BLaER1 treated with 17β-estradiol and CSF1 and Interleukin-3, amounts not matched to agents 10 nM and 100 nM (cell line): ENCODE data around the gene VPS35L.
A peak's percentile ranks its signal among the peaks of the same experiment; 100 is the strongest.

ENCODE experiments used
- H3K27ac ChIP-seq, 11 experiments: shearing (Covaris generic); formaldehyde crosslinking; 2 replicates each; pipeline ENCODE4 v1.8.1; 2022
- H3K27me3 ChIP-seq, 11 experiments: shearing (Covaris generic); formaldehyde crosslinking; 2 replicates each; pipeline ENCODE4 v1.8.1; 2022
- H3K36me3 ChIP-seq, 11 experiments: shearing (Covaris generic); formaldehyde crosslinking; 2 replicates each; pipeline ENCODE4 v1.8.1; 2022
- H3K4me1 ChIP-seq, 10 experiments: shearing (Covaris generic); formaldehyde crosslinking; 2 replicates each; pipeline ENCODE4 v1.8.1; 2022
- H3K4me2 ChIP-seq, 11 experiments: shearing (Covaris generic); formaldehyde crosslinking; 2 replicates each; pipeline ENCODE4 v1.8.1; 2022
- H3K4me3 ChIP-seq, 10 experiments: shearing (Covaris generic); formaldehyde crosslinking; 2 replicates each; pipeline ENCODE4 v1.8.1; 2022
- H3K9ac ChIP-seq, 11 experiments: shearing (Covaris generic); formaldehyde crosslinking; 2 replicates each; pipeline ENCODE4 v1.8.1; 2022
- H3K9me3 ChIP-seq, 11 experiments: shearing (Covaris generic); formaldehyde crosslinking; replicated peaks in 1 of 11; 2 replicates each; pipeline ENCODE4 v1.8.1; 2022
- H4K20me1 ChIP-seq, 11 experiments: shearing (Covaris generic); formaldehyde crosslinking; 2 replicates each; pipeline ENCODE4 v1.8.1; 2022
- Cebpa-rat ChIP-seq, 11 experiments: shearing (Covaris generic); IDR thresholded peaks; 2 replicates each; pipeline ENCODE4 v1.8.1; 2022

Gene VPS35L, protein sequence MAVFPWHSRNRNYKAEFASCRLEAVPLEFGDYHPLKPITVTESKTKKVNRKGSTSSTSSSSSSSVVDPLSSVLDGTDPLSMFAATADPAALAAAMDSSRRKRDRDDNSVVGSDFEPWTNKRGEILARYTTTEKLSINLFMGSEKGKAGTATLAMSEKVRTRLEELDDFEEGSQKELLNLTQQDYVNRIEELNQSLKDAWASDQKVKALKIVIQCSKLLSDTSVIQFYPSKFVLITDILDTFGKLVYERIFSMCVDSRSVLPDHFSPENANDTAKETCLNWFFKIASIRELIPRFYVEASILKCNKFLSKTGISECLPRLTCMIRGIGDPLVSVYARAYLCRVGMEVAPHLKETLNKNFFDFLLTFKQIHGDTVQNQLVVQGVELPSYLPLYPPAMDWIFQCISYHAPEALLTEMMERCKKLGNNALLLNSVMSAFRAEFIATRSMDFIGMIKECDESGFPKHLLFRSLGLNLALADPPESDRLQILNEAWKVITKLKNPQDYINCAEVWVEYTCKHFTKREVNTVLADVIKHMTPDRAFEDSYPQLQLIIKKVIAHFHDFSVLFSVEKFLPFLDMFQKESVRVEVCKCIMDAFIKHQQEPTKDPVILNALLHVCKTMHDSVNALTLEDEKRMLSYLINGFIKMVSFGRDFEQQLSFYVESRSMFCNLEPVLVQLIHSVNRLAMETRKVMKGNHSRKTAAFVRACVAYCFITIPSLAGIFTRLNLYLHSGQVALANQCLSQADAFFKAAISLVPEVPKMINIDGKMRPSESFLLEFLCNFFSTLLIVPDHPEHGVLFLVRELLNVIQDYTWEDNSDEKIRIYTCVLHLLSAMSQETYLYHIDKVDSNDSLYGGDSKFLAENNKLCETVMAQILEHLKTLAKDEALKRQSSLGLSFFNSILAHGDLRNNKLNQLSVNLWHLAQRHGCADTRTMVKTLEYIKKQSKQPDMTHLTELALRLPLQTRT

DNA sequence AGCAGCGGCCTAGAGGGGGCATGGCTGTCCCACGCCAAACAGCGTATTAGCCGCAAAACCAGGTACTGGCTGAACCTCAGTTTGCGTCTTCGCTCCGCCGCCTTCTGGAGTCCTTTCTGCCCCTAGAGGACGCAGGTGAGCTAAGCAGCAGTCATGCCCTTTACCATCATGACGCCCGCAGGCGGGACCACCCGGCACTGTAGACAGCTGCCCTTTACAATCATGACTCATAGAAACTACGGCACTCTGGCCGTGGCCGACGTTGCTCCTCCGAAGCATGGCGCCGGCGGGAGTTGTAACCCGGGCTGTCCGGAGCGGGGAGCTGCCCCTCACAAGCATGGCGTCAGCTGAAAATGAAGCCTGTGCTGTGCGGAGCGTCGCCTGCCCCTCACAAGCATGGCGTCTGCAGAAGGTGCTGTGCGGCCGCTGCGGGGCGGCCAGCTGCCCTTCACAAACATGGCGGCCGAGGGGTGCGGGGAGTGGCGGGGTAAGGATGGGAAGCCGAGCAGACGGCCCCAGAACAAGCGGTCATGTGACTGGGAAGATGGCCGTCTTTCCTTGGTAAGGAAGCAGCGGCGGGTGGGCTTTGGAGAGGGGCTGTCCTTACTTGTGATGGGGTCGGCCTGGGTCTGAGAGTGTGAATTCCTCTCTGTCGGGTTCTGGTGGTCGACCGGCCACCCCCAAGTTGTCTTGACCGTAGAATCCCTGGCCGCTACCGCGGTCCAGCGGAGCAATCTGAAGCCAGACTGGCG is at the start of gene VPS35L:
VPS35L (plus strand) TSS at position 518 of the 752 bp plus-strand sequence; CDS start at position 545, 27 bp downstream.
- Histone ChIP-seq H3K27me3 (peaks cover 0 to 4% (median 0%) of the 10 kb centered on the region in 11 experiments; a peak in 1 of 22 replicates), H3K4me2 (peak within 1 kb of the TSS; percentile 68 to 90 (median 84)), H4K20me1 (peaks cover 0 to 4% (median 0%) of the 10 kb centered on the region in 11 experiments; a peak in 2 of 22 replicates), H3K9ac (peak within 1 kb of the TSS; percentile 77 to 95 (median 85)), H3K9me3 (0 out of 22 replicates have a peak, but pooled peaks cover 0 to 10% (median 0%) of the 10 kb centered on the region in 11 experiments), H3K27ac (peak within 1 kb of the TSS; percentile 78 to 95 (median 85)), H3K4me3 (peak within 1 kb of the TSS; percentile 59 to 77 (median 68)), H3K36me3 (peaks cover 14 to 40% (median 25%) of the 10 kb centered on the region in 11 experiments; a peak in 21 of 22 replicates), H3K4me1 (peaks cover 7 to 26% (median 10%) of the 10 kb centered on the region in 10 experiments; a peak in 18 of 20 replicates)
- no peak for TF ChIP-seq Cebpa-rat (IDR thresholded peaks at IDR 0.05)

DNA sequence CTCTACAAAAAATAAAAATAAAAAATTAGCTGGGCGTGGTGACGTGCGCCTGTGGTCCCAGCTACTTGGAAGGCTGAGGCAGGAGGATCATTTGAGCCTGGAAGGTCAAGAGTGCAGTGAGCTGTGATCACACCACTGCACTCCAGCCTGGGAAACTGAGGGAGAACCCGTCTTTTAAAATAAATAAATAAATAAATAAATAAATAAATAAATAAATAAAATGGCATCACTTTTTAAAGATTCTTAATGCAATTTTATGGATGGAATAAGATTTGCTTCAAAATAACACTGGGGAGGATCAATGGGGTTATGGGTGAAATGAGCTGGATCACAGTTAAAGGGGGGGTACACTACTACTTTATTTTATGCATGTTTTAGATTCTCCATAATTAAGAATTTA is 48.5 kb upstream of the VPS35L start:
- H3K27ac ChIP-seq: no peak overlapping the region
- peaks cover 0 to 44% (median 3%) of the 10 kb centered on the region in 10 experiments; a peak in 10 of 20 replicates for H3K4me1 ChIP-seq
- peaks cover 85 to 100% (median 92%) of the 10 kb centered on the region in 11 experiments for H3K36me3 ChIP-seq
- no peak for TF ChIP-seq Cebpa-rat (IDR thresholded peaks at IDR 0.05)
- peaks cover 0 to 3% (median 0%) of the 10 kb centered on the region in 11 experiments; a peak in 1 of 22 replicates for H3K9me3 ChIP-seq
- H3K4me2 ChIP-seq: no peak overlapping the region
- no peak overlapping the region for H3K9ac ChIP-seq
- peaks cover 0 to 12% (median 0%) of the 10 kb centered on the region in 11 experiments; a peak in 4 of 22 replicates for H4K20me1 ChIP-seq
- H3K4me3 ChIP-seq: no peak overlapping the region
- no peaks in the 10 kb centered on the region for H3K27me3 ChIP-seq

DNA sequence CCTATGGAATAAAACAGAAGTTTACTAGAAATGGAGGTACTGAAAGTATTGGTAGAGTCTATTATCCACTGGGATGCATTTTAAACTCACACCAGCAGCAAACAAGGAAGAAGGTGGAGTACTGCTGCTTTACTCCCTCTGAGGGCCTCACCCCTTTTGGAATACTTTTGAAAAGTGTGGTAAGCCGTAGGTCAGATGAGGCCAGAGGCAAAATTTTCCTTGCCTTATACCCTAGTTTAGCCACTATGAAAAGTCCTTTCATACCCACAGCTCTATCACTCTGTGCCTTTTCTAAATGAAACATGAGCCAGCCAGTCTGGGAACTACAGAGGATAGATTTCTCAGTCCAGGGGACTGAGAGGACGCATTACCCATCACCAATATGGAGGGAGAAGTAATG is 47.6 kb upstream of the VPS35L start:
- H3K9ac ChIP-seq: no peak overlapping the region
- TF ChIP-seq Cebpa-rat (IDR thresholded peaks at IDR 0.05): no peak
- H3K4me3 ChIP-seq: no peak overlapping the region
- peaks cover 0 to 12% (median 0%) of the 10 kb centered on the region in 11 experiments; a peak in 4 of 22 replicates for H4K20me1 ChIP-seq
- no peaks in the 10 kb centered on the region for H3K27me3 ChIP-seq
- peak overlapping the region in 1 of 11 experiments; percentile 97; a peak in 2 of 22 replicates for H3K4me2 ChIP-seq
- H3K4me1 ChIP-seq: peaks cover 0 to 53% (median 3%) of the 10 kb centered on the region in 10 experiments; a peak in 11 of 20 replicates
- H3K27ac ChIP-seq: no peak overlapping the region
- H3K9me3 ChIP-seq: peaks cover 0 to 10% (median 3%) of the 10 kb centered on the region in 11 experiments; a peak in 6 of 22 replicates
- H3K36me3 ChIP-seq: peaks cover 76 to 100% (median 91%) of the 10 kb centered on the region in 11 experiments

DNA sequence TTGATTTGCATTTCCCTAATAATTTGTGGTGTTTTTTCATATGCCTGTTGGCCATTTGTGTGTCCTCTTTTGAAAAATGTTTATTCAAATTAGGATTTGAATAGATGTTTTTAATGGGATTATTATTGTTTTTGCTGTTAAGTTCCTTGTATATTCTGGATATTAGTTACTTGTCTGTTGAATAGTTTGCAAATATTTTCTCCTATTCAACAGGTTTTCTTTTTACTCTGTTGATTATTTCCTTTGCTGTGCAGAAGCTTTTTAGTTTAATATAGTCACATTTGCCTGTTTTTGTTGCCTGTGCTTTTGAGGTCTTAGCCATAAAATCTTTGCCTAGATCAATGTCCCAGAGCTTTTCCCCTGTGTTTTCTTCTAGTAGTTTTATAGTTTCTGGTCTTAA is 43.2 kb upstream of the VPS35L start:
- Histone ChIP-seq H3K27me3 (no peaks in the 10 kb centered on the region), H3K4me2 (peak overlapping the region in 3 of 11 experiments; percentile 71 to 97 (median 89); a peak in 4 of 22 replicates), H3K4me1 (peaks cover 0 to 97% (median 20%) of the 10 kb centered on the region in 10 experiments; a peak in 17 of 20 replicates), H3K9me3 (peaks cover 0 to 11% (median 4%) of the 10 kb centered on the region in 11 experiments; a peak in 6 of 22 replicates), H3K4me3 (no peak overlapping the region), H3K9ac (no peak overlapping the region), H3K36me3 (peaks cover 54 to 95% (median 85%) of the 10 kb centered on the region in 11 experiments), H4K20me1 (peaks cover 0 to 5% (median 0%) of the 10 kb centered on the region in 11 experiments; a peak in 1 of 22 replicates), H3K27ac (peak overlapping the region in 7 of 11 experiments; percentile 48 to 86 (median 77); a peak in 11 of 22 replicates)
- no peak for TF ChIP-seq Cebpa-rat (IDR thresholded peaks at IDR 0.05)

DNA sequence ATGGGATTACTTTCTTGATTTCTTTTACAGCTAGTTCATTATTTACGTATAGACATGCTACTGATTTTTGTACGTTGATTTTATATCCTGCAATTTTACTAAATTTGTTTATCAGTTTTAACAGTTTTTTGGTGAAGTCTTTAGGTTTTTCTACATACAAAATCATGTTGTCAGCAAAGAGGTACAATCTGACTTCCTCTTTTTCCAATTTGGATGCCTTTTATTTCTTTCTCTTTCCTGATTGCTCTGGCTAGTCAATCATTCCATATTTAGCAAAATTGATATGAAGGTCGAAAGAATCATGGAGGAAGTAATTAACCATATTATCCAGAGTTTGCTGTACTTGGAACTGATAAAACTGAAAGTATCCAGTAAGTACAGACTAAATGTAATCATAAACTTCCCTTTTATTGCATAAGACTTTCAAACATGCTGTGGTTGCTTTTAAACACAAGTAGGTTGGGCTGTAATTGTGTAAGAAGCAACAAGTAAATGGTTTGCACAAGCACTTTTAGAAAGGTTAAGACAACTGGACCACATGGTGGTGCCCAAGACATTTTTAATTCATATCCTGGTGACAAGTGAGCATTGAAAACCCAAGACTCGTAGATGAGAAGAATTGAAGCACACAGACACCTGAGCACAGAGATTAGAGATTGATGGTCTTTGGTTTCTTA is 42.0 kb upstream of the VPS35L start:
- Histone ChIP-seq H3K4me1 (peaks cover 0 to 100% (median 21%) of the 10 kb centered on the region in 10 experiments; a peak in 17 of 20 replicates), H3K4me3 (peak overlapping the region in 4 of 10 experiments; percentile 21 to 36 (median 29); a peak in 7 of 20 replicates), H3K27ac (peak overlapping the region in 10 of 11 experiments; percentile 27 to 86 (median 64); a peak in 18 of 22 replicates), H3K9me3 (peaks cover 0 to 11% (median 4%) of the 10 kb centered on the region in 11 experiments; a peak in 6 of 22 replicates), H3K36me3 (peaks cover 42 to 93% (median 74%) of the 10 kb centered on the region in 11 experiments), H3K4me2 (peak overlapping the region in 10 of 11 experiments; percentile 14 to 97 (median 63); a peak in 18 of 22 replicates), H3K9ac (peak overlapping the region in 7 of 11 experiments; percentile 11 to 68 (median 55); a peak in 10 of 22 replicates), H4K20me1 (no peaks in the 10 kb centered on the region), H3K27me3 (no peaks in the 10 kb centered on the region)
- peak in 9 of 11 experiments; percentile 18 to 94 (median 65); a peak in 11 of 22 replicates for TF ChIP-seq Cebpa-rat (IDR thresholded peaks at IDR 0.05)

DNA sequence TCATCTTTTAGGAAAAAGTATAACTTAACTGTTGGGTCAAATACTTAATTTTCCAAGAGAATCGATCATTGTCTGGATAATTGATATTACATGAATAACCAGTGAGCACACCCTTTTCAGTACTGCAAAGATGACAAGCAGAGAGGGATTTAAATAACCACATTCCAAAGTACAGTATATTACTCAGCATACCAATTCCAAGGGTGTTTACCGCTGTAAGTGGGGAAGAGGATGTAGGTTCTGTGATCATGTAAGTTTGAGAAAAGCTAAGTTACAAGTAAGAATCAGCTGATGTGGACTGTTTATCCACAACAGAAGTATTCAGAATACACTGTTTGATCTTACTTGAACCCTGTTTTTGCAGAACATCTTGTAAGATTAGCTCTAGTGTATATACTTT is 39.7 kb upstream of the VPS35L start:
- no peaks in the 10 kb centered on the region for H3K27me3 ChIP-seq
- peak overlapping the region in 4 of 11 experiments; percentile 8 to 97 (median 90); a peak in 7 of 22 replicates for H3K4me2 ChIP-seq
- peak overlapping the region in 4 of 11 experiments; percentile 46 to 68 (median 53); a peak in 6 of 22 replicates for H3K27ac ChIP-seq
- peaks cover 11 to 99% (median 39%) of the 10 kb centered on the region in 10 experiments for H3K4me1 ChIP-seq
- H3K9me3 ChIP-seq: peaks cover 0 to 11% (median 4%) of the 10 kb centered on the region in 11 experiments; a peak in 6 of 22 replicates
- peaks cover 0 to 7% (median 0%) of the 10 kb centered on the region in 11 experiments; a peak in 7 of 22 replicates for H4K20me1 ChIP-seq
- peak overlapping the region in 2 of 11 experiments; percentile 48 to 60; a peak in 4 of 22 replicates for H3K9ac ChIP-seq
- H3K4me3 ChIP-seq: peak overlapping the region in 2 of 10 experiments; percentile 10 to 93; a peak in 2 of 20 replicates
- H3K36me3 ChIP-seq: peaks cover 23 to 77% (median 58%) of the 10 kb centered on the region in 11 experiments
- TF ChIP-seq Cebpa-rat (IDR thresholded peaks at IDR 0.05): no peak
